K562 (cell line): ENCODE results near the gene TBL2. TPM values are rescaled to one million over a fixed set of nuclear protein-coding genes. Genes with fewer than 3 reads are reported as not detected.

Experiments used
- ATAC-seq: fragments of 200-7000 bp; cut with Tn5 transposase; 3 replicates; pipeline ENCODE4 v1.9.1; 2020; ENCODE audit warnings: moderate library complexity
- BruUV-seq: library from RNA; stranded (reverse); fragments of 400-500 nt; replicated peaks from 2 replicates; lab custom pipeline; 2021; lab: Mats Ljungman, UMichigan
- CTCF ChIA-PET: fragments of 300-600 bp; formaldehyde crosslinking; extraction: SDS; loops from one replicate; lab custom pipeline; 2021; ENCODE audit warnings: low intra/inter-chr PET ratio; lab: Yijun Ruan, JAX
- POLR2A ChIA-PET: fragments of 300-600, 350-650 bp; sonication (Branson Sonifier 250); formaldehyde crosslinking; extraction: SDS; loops from one replicate; lab custom pipeline; 2021; ENCODE audit warnings: antibody characterized with exemption, inconsistent platforms; lab: Yijun Ruan, JAX
- DNase-seq, 4 experiments: peaks; one replicate each; pipeline versions ENCODE4 v3.0.0 to v3.0.0-alpha.2; 2011 to 2018; ENCODE audit warnings: low spot score in 3 of 4, mixed read lengths in 3 of 4; ENCODE audit errors: extremely low read depth in 1 of 4
- FAIRE-seq: peaks from 2 replicates; lab custom pipeline; 2011; peaks lifted over from hg19 to GRCh38; lab: Jason Lieb, UNC
- H2AFZ ChIP-seq: 2 replicates; pipeline ENCODE4 v1.6.0; 2011; ENCODE audit warnings: low read depth, low read length, control low read depth, inconsistent platforms
- H3K27ac ChIP-seq: fragments of 200-600 bp; 3 replicates; pipeline ENCODE4 v1.8.0; 2011; ENCODE audit warnings: low read depth, mild to moderate bottlenecking, control low read depth, inconsistent platforms, low read length, moderate library complexity, mixed read lengths; ENCODE audit errors: extremely low read depth
- H3K27me3 ChIP-seq, 2 experiments: fragments of 300-600 bp in 1 of 2; 2 replicates in 1 of 2; 3 replicates in 1 of 2; pipeline versions ENCODE4 v1.6.0 to v1.8.0; 2011; ENCODE audit warnings: inconsistent platforms in 2 of 2, low read length in 2 of 2, mild to moderate bottlenecking in 1 of 2, mixed read lengths in 1 of 2, moderate library complexity in 1 of 2; ENCODE audit not compliant: control insufficient read depth in 2 of 2, insufficient read depth in 2 of 2
- H3K36me3 ChIP-seq: fragments of 300-600 bp; 3 replicates; pipeline ENCODE4 v1.8.0; 2011; ENCODE audit warnings: mild to moderate bottlenecking, low read length, inconsistent platforms; ENCODE audit not compliant: control insufficient read depth, insufficient read depth
- H3K4me1 ChIP-seq, 2 experiments: fragments of 200-600 bp in 1 of 2; replicated peaks in 1 of 2; 2 replicates in 1 of 2; 3 replicates in 1 of 2; pipeline versions ENCODE4 v1.5.1 to v1.8.0; 2011; ENCODE audit warnings: inconsistent platforms in 2 of 2, low read length in 2 of 2, mild to moderate bottlenecking in 1 of 2, mixed read lengths in 1 of 2, moderate library complexity in 1 of 2; ENCODE audit not compliant: control insufficient read depth in 2 of 2, insufficient read depth in 2 of 2
- H3K4me2 ChIP-seq: 2 replicates; pipeline ENCODE4 v1.6.1; 2011; ENCODE audit warnings: low read length, control low read depth, inconsistent platforms, mixed read lengths; ENCODE audit not compliant: insufficient read depth
- H3K4me3 ChIP-seq: fragments of 200-600 bp; sonication (generic), shearing (Covaris generic); 2 replicates; pipeline ENCODE4 v1.5.1; 2016; ENCODE audit warnings: control low read depth, inconsistent platforms
- H3K79me2 ChIP-seq: fragments of 200-600 bp; 3 replicates; pipeline ENCODE4 v1.8.0; 2011; ENCODE audit warnings: low read length, inconsistent platforms; ENCODE audit not compliant: control insufficient read depth, insufficient read depth
- H3K9ac ChIP-seq, 2 experiments: 2 replicates each; pipeline versions ENCODE4 v1.6.0 to v1.6.1; 2011; ENCODE audit warnings: low read depth in 2 of 2, low read length in 2 of 2, control low read depth in 1 of 2, inconsistent platforms in 1 of 2, mild to moderate bottlenecking in 1 of 2, mixed read lengths in 1 of 2; ENCODE audit not compliant: insufficient read depth in 1 of 2
- H3K9me1 ChIP-seq: one replicate; pipeline ENCODE4 v1.6.0; 2011; ENCODE audit warnings: inconsistent platforms, mild to moderate bottlenecking, low read length, moderate library complexity; ENCODE audit not compliant: control insufficient read depth, insufficient read depth
- H3K9me3 ChIP-seq: replicated peaks from 2 replicates; pipeline ENCODE4 v1.5.1; 2011; ENCODE audit warnings: low read depth, low read length, inconsistent platforms; ENCODE audit not compliant: control insufficient read depth, insufficient read depth
- H4K20me1 ChIP-seq: replicated peaks from 2 replicates; pipeline ENCODE4 v1.6.1; 2011; ENCODE audit warnings: low read length, inconsistent platforms, mixed read lengths; ENCODE audit not compliant: control insufficient read depth, insufficient read depth
- POLR2G ChIP-seq: fragments of 200-400 bp; formaldehyde crosslinking; IDR thresholded peaks from 2 replicates; pipeline ENCODE4 v1.6.1; 2017; ENCODE audit warnings: low read depth, mild to moderate bottlenecking, antibody characterized with exemption, low read length, moderate library complexity
- TCF7 ChIP-seq: sonication (generic); IDR thresholded peaks from 2 replicates; pipeline ENCODE4 v1.6.1; 2016; ENCODE audit warnings: antibody characterized with exemption, borderline replicate concordance
- WGBS: fragments of 100-300 bp; shearing (Covaris generic); methylation state at CpG from one replicate; pipeline ENCODE4 v1.1.6; 2016; ENCODE audit warnings: low coverage, mixed read lengths; ENCODE audit not compliant: insufficient coverage; ENCODE audit errors: missing lambda C conversion rate; 5-methylcytosine and 5-hydroxymethylcytosine counted together
- in situ Hi-C: fragments of 300-500 bp; cut with MboI; formaldehyde crosslinking; loops from 4 replicates; pipeline ENCODE4 v1.15.0; 2018; ENCODE audit warnings: inconsistent platforms, mixed read lengths
- intact Hi-C: fragments of 100-400 bp; cut with micrococcal nuclease; formaldehyde crosslinking; loops from 2 replicates; pipeline ENCODE4 v1.14.2; 2022
- polyA plus RNA-seq, 8 experiments: library from polyadenylated mRNA; depleted of rRNA in 4 of 8; stranded (reverse) in 5 of 8; unstranded in 3 of 8; fragments of >200 nt; fragmentation: Nextera tagmentation in 2 of 8; fragmentation: Illumina TruSeq in 1 of 8; extraction: Ambion mirVana in 2 of 8; extraction: Trizol in 1 of 8; gene quantifications; 2 replicates each; pipeline versions ENCODE4 v1.2.1 to v1.2.3, GENCODE V29; 2011 to 2014; ENCODE audit warnings: inconsistent platforms in 1 of 8, missing spikeins in 1 of 8
- total RNA-seq, 7 experiments: library from RNA; depleted of rRNA in 6 of 7; stranded (reverse); fragments of >200 nt in 6 of 7; fragmentation: Illumina TruSeq in 2 of 7; extraction: Trizol in 2 of 7; gene quantifications; 2 replicates each; pipeline versions ENCODE4 v1.2.1 to v1.2.3, GENCODE V29; 2011 to 2021; ENCODE audit warnings: low replicate concordance in 1 of 7
- TF ChIP-seq, protein P1 (sequence below), 2 experiments: fragments of 450-650 bp; IDR thresholded peaks; 2 replicates each; pipeline ENCODE4 v1.6.1; 2016

The TBL2 gene
- total and polyA plus RNA-seq, 9 of the 15 experiments (the other 6 are each of a cell fraction or from before 2014, with no cell fraction given) = 2.5 to 123 (median 49.2) TPM

DNA sequence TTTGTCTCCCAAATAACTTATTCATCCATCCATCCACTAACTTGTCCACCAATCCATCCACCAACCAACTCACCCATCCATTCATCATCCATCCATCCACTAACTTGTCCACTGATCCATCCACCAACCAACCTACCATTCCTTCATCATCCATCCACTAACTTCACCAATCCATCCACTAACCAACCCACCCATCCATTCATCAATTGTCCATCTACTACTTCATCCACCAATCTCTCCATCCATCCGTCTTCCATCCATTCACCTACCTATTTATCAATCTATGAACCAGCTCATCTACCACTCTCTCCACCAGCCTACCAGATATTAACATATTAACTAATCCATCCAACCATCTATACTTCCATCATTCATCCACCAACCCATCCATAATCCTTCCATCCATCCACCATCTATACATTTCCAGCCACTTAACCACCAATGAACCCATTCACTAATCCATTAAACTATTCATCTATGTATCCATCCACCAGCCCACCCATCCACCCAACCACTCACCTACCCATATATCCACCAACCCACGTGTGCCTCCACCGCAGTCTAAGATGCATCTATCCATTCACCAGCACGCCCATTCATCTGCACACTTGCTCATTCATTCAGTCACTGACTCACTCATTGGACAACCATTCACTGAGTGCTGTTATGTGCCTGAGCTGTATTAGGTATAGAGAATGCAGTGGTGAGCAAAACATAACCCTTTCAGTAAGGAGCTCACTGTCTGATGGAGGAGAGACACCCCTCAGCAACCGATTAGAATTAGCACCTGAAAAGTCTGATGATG is 19.8 kb upstream of the TBL2 start (continued):
- TF ChIP-seq, protein P1, sequence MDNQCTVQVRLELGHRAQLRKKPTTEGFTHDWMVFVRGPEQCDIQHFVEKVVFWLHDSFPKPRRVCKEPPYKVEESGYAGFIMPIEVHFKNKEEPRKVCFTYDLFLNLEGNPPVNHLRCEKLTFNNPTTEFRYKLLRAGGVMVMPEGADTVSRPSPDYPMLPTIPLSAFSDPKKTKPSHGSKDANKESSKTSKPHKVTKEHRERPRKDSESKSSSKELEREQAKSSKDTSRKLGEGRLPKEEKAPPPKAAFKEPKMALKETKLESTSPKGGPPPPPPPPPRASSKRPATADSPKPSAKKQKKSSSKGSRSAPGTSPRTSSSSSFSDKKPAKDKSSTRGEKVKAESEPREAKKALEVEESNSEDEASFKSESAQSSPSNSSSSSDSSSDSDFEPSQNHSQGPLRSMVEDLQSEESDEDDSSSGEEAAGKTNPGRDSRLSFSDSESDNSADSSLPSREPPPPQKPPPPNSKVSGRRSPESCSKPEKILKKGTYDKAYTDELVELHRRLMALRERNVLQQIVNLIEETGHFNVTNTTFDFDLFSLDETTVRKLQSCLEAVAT (IDR thresholded peaks at IDR 0.05) = 0 out of 4 replicates have a peak, but pooled peaks of 1 of the 2 experiments have one; percentile 33

DNA sequence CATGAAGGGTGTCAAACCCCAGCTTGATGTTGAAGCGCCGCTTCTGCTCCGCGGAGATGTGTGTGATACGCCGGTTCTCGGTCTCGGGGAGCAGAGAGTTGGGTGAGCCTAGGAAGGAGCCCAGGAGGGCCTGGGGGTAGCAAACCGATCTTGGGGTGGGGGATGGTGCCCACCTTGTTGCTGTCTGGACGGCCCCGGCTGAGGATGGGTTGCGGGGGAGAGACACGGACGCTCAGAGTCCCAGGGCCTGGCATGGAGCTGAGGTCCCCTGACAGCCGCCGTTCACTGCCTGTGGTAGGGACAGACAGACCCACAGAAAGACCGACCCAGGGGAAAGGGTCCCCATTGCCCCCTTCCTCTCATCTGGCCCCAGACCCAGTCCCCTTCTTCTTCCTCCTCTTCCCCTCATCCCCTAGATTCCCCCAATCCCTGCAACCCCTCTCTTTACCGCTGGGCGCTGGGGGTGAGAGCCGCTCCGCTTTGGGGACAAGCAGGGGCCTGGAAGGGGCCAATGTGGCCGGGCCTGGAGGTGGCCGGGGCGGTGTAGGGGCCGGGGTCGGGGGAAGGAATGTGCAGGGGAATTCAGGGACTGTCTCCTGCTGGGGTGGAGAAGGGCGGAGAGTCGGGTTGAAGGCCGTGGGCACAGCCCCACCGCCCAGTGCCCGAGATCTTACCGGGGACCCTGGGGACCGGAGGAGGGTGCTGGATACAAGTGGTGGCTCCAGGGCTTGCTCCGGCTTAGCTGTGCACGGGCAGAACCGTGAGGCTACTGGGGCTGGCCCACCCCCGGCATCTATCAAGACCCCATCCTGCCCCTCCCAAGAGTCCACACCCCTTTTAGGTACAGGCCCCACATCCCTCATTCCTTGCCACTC is 18.0 kb upstream of the TBL2 start:
- ATAC-seq (0 out of 3 replicates have a peak, but pooled peaks have one; percentile 4), DNase-seq (no peak), FAIRE-seq (no peak)
- Histone ChIP-seq H3K9ac (peak overlapping the region in 1 of 2 experiments; percentile 31; a peak in 2 of 4 replicates), H3K4me2 (no peak overlapping the region), H3K36me3 (no peaks in the 10 kb centered on the region), H3K9me3 (no peaks in the 10 kb centered on the region), H3K27ac (no peak overlapping the region), H4K20me1 (no peaks in the 10 kb centered on the region), H3K4me1 (peaks cover 0 to 42% of the 10 kb centered on the region in 2 experiments; a peak in 2 of 5 replicates), H2AFZ (no peak overlapping the region), H3K4me3 (no peak overlapping the region), H3K27me3 (no peaks in the 10 kb centered on the region; a peak in 1 of 5 replicates), H3K9me1 (no peaks in the 10 kb centered on the region), H3K79me2 (no peaks in the 10 kb centered on the region)
- 51% methylated on average over 34 of the region's 37 CpGs for WGBS
- CTCF ChIA-PET = interaction anchor here (0.5 kb wide), 1 partner anchor 134 kb away, joined by 3 read pairs; no protein-coding TSS in a partner anchor
- intact Hi-C loops (no loop called here), in situ Hi-C loops (no loop called here)
- POLR2A ChIA-PET = interaction anchor here (0.6 to 1.6 kb wide), 4 partner anchors 11 to 143 kb away, joined by 3 to 7 read pairs (median 3); partner anchors contain the start of gene ABHD11
- no peak for TF ChIP-seq TCF7
- peak; percentile 49 for TF ChIP-seq POLR2G
- no TSS peak for BruUV-seq
